Muscle of leg (tissue), 11 donors: ENCODE data around the gene PAM. TPM values are rescaled to one million over a fixed set of nuclear protein-coding genes. Genes with fewer than 3 reads are reported as not detected.
A peak's percentile ranks its signal among the peaks of the same experiment; 100 is the strongest.

Experiments used
- DNase-seq: peaks from one replicate; pipeline ENCODE4 v3.0.0; 2013
- H3K27ac ChIP-seq: one replicate; pipeline ENCODE4 v1.5.1; 2013; ENCODE audit warnings: mild to moderate bottlenecking, low read length, control low read depth
- H3K27me3 ChIP-seq: one replicate; pipeline ENCODE4 v1.6.1; 2013; ENCODE audit warnings: low read length; ENCODE audit not compliant: control insufficient read depth, insufficient read depth
- H3K36me3 ChIP-seq: one replicate; pipeline ENCODE4 v1.6.1; 2013; ENCODE audit warnings: low read length; ENCODE audit not compliant: control insufficient read depth, insufficient read depth
- H3K4me1 ChIP-seq: one replicate; pipeline ENCODE4 v1.6.1; 2013; ENCODE audit warnings: low read length; ENCODE audit not compliant: control insufficient read depth, insufficient read depth
- H3K4me3 ChIP-seq: one replicate; pipeline ENCODE4 v1.5.1; 2013; ENCODE audit warnings: low read length, control low read depth
- H3K9me3 ChIP-seq: replicated peaks from 2 replicates; pipeline ENCODE4 v1.6.1; 2013; ENCODE audit warnings: low read depth, low read length; ENCODE audit not compliant: control insufficient read depth
- WGBS: methylation state at CpG from one replicate; pipeline ENCODE4 v1.1.5; 2013; ENCODE audit warnings: missing lambda C conversion rate; ENCODE audit not compliant: insufficient coverage; 5-methylcytosine and 5-hydroxymethylcytosine counted together
- polyA plus RNA-seq, 8 donors: library from polyadenylated mRNA; unstranded; fragments of 120-200 nt; gene quantifications; one replicate each; pipeline versions ENCODE4 v1.2.1 to v1.2.3, GENCODE V29; 2013; ENCODE audit warnings: inconsistent platforms in 1 of 8, low replicate concordance in 1 of 8; ENCODE audit not compliant: insufficient read length in 8 of 8, insufficient read depth in 1 of 8
- total RNA-seq: library from RNA; stranded (reverse); fragments of 120-200 nt; gene quantifications from one replicate; pipeline ENCODE4 v1.2.4, GENCODE V29; 2013

PAM gene
- total and polyA plus RNA-seq, 9 donors: 96.6 to 146 (median 120) TPM

DNA sequence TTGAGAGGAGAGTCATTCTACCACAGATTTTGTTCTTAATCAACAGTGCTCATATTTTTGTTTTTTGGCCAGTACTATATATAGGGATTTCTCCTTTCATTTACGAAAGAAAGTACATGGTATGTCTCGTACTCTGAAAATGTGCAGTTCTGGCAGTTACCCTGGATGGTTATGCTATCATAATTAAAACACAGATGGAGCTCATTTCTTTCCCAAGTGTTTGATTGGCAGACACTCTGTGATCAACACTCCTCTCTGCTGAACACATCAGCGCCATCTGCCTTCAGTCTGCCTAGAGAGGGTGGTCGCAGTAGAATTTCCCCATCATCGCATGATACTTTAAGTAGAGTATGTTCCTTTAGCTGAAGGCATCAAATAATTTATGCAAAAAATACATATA is 64.5 kb downstream of the PAM start:
- no CpG with 5 or more reads among the region's 5 CpGs for WGBS

DNA sequence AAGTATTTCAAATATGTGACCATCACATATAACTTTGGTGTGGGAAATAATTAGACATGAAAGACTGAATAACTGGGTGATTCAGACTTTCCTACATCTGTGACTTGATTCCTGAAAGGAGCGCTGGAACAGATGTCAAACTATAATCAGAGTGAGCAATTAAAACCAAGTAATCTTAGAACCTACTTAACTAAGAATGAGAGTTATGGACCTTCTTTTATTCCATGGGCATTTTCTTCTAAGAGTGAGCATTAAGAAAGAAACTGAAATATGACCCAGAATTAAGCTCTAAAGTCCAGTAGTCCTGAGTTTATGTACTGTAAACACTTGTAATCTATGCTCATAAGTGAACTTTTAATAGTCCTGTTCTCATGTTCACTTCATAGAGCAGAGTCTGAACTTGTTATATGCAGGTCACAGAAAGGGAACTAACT is 68.4 kb downstream of the PAM start:
- WGBS: no CpG with 5 or more reads among the region's 1 CpG
- H3K9me3 ChIP-seq: no peaks in the 10 kb centered on the region
- H3K27ac ChIP-seq: no peak overlapping the region
- H3K27me3 ChIP-seq: no peaks in the 10 kb centered on the region
- no peaks in the 10 kb centered on the region for H3K4me1 ChIP-seq
- H3K4me3 ChIP-seq: no peak overlapping the region
- no peaks in the 10 kb centered on the region for H3K36me3 ChIP-seq
- DNase-seq: peak; percentile 38

More for the DNA sequence above, 64.5 kb downstream of the PAM start:
- H3K36me3 ChIP-seq: no peaks in the 10 kb centered on the region
- H3K4me3 ChIP-seq: no peak overlapping the region
- no peaks in the 10 kb centered on the region for H3K27me3 ChIP-seq
- H3K27ac ChIP-seq: no peak overlapping the region
- no peak for DNase-seq
- H3K9me3 ChIP-seq: no peaks in the 10 kb centered on the region
- H3K4me1 ChIP-seq: no peaks in the 10 kb centered on the region

DNA sequence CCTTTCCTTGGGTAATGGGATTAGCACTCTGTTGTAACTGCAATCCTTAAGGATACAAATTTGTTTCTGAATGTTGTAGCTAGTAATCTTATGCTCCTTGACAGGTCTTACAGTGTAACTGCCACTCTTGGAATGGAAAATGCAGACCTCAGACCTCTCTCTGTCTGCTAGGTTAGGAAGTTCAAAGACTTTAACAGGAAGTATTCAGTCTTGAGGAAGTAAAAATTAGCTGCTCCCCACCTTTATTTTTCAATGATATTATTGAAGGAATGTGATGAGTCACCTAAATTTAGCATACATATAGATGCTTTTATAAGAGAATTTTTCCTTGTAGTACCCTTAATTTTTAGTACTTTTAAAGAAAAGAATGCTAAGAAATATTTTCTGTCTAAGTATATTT is 71.5 kb downstream of the PAM start:
- H3K27ac ChIP-seq: no peak overlapping the region
- no peaks in the 10 kb centered on the region for H3K9me3 ChIP-seq
- no peak overlapping the region for H3K4me3 ChIP-seq
- H3K4me1 ChIP-seq: no peaks in the 10 kb centered on the region
- no peaks in the 10 kb centered on the region for H3K27me3 ChIP-seq
- no peaks in the 10 kb centered on the region for H3K36me3 ChIP-seq
- DNase-seq: no peak

DNA sequence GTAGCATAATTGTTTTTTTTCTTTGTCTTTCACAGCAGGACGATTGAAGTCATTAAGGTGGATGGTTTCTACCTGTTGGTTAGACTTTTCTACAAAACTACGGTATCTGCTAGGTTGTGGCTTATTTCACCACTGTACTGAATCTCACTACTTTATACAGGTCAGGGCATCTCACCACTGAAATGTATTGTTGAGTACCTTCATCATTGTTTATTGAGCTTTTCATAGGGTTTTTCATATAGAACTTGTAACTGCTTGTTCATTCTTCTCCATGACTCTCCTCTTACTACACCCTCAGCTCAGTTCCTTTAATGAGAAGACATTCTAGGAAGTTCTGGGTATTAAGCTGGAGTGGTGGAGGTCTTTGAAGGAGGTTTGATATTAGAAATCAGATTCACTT is 75.1 kb downstream of the PAM start:
- WGBS: no CpG with 5 or more reads among the region's 2 CpGs
- no peaks in the 10 kb centered on the region for H3K4me1 ChIP-seq
- no peak for DNase-seq
- no peaks in the 10 kb centered on the region for H3K36me3 ChIP-seq
- no peaks in the 10 kb centered on the region for H3K27me3 ChIP-seq
- H3K27ac ChIP-seq: no peak overlapping the region
- H3K4me3 ChIP-seq: no peak overlapping the region
- no peaks in the 10 kb centered on the region for H3K9me3 ChIP-seq

DNA sequence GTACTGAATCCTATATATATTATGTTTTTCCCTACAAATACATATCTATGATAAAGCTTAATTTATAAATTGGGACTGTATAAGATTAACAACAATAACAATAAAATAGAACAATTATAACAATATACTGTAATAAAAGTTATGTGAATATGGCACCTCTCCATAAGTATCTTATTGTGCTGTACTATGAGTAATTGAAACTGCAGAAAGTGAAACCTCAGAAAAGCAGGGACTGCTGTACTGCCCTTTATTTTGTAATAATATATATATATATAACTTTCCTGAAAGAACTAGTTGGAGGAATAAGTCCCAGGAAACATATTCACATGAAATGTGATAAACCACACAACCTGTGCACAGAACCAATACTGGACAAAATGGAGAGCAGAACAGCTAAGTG is 77.3 kb downstream of the PAM start:
- H3K36me3 ChIP-seq: no peaks in the 10 kb centered on the region
- H3K27me3 ChIP-seq: no peaks in the 10 kb centered on the region
- no peaks in the 10 kb centered on the region for H3K9me3 ChIP-seq
- H3K4me3 ChIP-seq: no peak overlapping the region
- no peaks in the 10 kb centered on the region for H3K4me1 ChIP-seq
- no peak for DNase-seq
- no peak overlapping the region for H3K27ac ChIP-seq

DNA sequence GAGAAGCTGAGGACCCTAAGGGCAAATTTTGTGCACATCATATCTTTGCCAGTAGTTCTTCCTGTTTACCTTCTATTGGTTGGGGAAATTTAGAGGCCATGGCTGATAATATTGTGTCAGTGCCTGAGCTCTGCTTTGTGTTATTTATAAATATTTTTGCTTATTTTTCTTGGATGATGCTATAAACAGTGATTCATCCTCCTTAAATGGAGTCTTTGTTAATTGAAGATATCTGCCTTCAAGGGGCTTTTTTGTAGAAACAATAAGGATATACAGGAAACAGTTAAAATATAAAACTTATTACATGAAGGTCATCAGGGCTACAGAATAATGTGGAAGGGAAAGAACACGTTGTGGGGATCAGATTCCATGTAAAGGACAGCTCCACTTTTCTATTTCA is 78.0 kb downstream of the PAM start:
- Histone ChIP-seq H3K9me3 (no peaks in the 10 kb centered on the region), H3K27ac (no peak overlapping the region), H3K27me3 (no peaks in the 10 kb centered on the region), H3K36me3 (no peaks in the 10 kb centered on the region), H3K4me1 (no peaks in the 10 kb centered on the region), H3K4me3 (no peak overlapping the region)
- WGBS: no CpG with 5 or more reads among the region's 1 CpG
- DNase-seq: no peak

DNA sequence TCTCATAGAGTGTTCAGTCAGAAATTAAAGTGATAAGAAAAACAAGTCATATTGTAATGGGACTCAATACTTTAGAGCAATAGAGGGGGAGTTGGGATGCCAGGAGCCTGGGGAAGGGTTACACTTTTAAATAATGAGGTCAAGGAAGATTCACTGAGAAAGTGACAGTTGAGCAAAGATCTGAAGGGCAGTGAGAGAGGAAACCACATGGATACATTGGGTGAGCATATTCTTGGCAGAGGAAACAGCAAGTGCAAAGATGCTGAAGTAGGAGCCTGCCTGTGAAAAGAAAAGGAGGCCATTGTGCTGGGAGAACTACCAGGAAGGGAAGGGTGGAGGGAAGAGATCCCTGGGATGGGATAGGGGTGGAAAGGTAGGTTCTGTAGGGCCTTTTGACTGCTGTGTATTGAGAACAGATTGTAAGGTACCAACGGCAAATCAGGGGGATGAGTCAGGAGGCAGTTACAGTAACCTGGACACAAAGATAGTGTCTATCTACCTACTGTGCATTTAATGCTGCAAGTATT is 79.4 kb downstream of the PAM start:
- no peak overlapping the region for H3K27ac ChIP-seq
- no peaks in the 10 kb centered on the region for H3K27me3 ChIP-seq
- 100% methylated on average over 1 of the region's 1 CpG for WGBS
- no peaks in the 10 kb centered on the region for H3K4me1 ChIP-seq
- no peaks in the 10 kb centered on the region for H3K9me3 ChIP-seq
- no peak overlapping the region for H3K4me3 ChIP-seq
- no peaks in the 10 kb centered on the region for H3K36me3 ChIP-seq
- DNase-seq: no peak

DNA sequence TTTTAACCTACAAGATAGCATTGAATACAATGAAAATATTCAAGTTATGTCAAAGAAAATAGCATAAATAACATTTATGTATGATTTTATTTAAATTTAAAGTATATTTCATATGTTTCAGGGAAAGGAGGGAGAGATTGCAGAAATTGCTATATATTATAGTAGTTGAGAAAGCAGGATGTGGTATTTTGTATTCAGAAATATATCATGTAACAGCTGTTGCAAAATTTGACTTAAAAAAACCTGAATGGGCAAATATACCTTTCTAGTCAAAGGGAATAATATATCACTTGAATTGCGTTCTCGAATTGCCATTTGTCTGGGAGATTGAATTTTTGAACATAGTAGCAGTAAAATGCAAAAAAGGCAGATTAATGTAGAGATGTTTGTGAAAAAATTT is 80.6 kb downstream of the PAM start:
- no peak for DNase-seq
- Histone ChIP-seq H3K27ac (no peak overlapping the region), H3K4me3 (no peak overlapping the region), H3K9me3 (no peaks in the 10 kb centered on the region), H3K27me3 (no peaks in the 10 kb centered on the region), H3K4me1 (no peaks in the 10 kb centered on the region), H3K36me3 (no peaks in the 10 kb centered on the region)
- no CpG with 5 or more reads among the region's 2 CpGs for WGBS

DNA sequence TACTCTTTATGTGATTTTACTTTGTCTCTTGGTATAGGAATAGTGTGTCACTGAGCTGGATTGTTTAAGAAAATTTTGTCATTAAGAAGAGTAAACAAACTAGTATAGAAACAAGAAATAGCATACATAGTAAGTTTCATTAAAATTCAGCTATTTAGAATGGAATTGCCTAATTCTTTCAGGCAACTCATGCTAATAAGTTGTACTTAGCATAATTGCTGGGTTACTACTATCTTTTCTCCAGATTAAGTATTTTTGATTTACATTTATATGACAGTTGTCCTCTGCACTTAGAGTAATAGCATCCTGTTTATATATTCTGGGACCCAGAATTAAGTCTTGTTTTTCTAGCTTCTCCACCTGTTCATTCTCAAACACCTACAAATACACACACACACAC is 85.9 kb downstream of the PAM start:
- H3K36me3 ChIP-seq: no peaks in the 10 kb centered on the region
- H3K9me3 ChIP-seq: no peaks in the 10 kb centered on the region
- DNase-seq: no peak
- no peaks in the 10 kb centered on the region for H3K4me1 ChIP-seq
- H3K4me3 ChIP-seq: no peak overlapping the region
- no peak overlapping the region for H3K27ac ChIP-seq
- H3K27me3 ChIP-seq: no peaks in the 10 kb centered on the region

DNA sequence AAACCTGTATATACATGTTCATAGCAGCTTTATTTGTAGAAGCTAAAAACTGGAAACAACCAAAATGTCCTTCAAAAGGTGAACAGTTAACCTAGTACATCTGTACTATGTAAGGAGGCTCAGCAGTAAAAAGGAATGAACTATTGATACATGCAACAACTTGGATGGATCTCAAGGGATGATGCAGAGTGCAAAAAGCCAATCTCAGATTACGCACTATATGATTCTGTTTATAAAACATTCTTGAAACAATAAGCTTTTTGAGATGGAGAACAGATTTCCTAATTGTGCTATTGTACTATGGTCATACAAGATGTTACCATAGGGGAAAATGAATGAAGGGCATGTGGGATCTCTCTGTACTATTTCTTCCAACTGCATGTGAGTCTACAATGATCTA is 88.9 kb downstream of the PAM start:
- no peaks in the 10 kb centered on the region for H3K9me3 ChIP-seq
- no peaks in the 10 kb centered on the region for H3K4me1 ChIP-seq
- no peaks in the 10 kb centered on the region for H3K27me3 ChIP-seq
- H3K4me3 ChIP-seq: no peak overlapping the region
- WGBS: no CpG with 5 or more reads among the region's 1 CpG
- no peak overlapping the region for H3K27ac ChIP-seq
- DNase-seq: no peak
- no peaks in the 10 kb centered on the region for H3K36me3 ChIP-seq

DNA sequence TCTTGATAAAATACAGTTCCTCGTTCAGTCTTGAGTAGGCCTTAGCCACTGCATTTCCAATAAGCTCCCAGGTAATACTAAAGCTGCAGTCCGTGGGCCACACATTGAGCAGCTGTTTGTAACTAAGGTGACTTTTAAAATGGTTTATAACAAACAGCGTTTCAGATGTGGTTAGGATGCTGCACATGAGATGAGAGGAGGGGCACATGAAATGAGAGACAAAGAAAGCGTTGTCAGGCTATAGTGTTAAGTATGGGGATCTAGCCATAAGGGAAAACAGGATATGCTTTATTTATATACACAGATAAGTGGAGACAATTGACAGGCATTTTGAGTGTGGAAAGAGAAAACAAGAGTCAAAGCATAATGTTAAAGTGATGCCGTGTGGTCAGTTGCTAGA is 89.9 kb downstream of the PAM start:
- no peak overlapping the region for H3K27ac ChIP-seq
- H3K9me3 ChIP-seq: no peaks in the 10 kb centered on the region
- DNase-seq: no peak
- no peaks in the 10 kb centered on the region for H3K27me3 ChIP-seq
- H3K4me3 ChIP-seq: no peak overlapping the region
- H3K4me1 ChIP-seq: no peaks in the 10 kb centered on the region
- no peaks in the 10 kb centered on the region for H3K36me3 ChIP-seq
- 71% methylated on average over 1 of the region's 5 CpGs for WGBS
